Esophagus muscularis mucosa (tissue), 3 donors: Measurements from ENCODE around the gene PTPRJ.

Experiments
- CTCF ChIP-seq, 3 experiments: fragments of 200-600 bp in 2 of 3; fragments of 450-650 bp in 1 of 3; sonication (generic) in 2 of 3; IDR thresholded peaks; one replicate each; pipeline ENCODE4 v1.5.1; 2017 to 2019; ENCODE audit warnings: antibody characterized with exemption in 3 of 3, mild to moderate bottlenecking in 2 of 3, moderate library complexity in 1 of 3
- POLR2A ChIP-seq: fragments of 450-650 bp; IDR thresholded peaks from one replicate; pipeline ENCODE4 v1.6.1; 2017; ENCODE audit warnings: antibody characterized with exemption, moderate library complexity, mild to moderate bottlenecking, low read depth
- POLR2AphosphoS5 ChIP-seq, 2 donors: sonication (generic); formaldehyde crosslinking; IDR thresholded peaks; one replicate each; pipeline ENCODE4 v1.6.1; 2017; ENCODE audit warnings: antibody characterized with exemption in 2 of 2

- no peak for TF ChIP-seq CTCF (IDR thresholded peaks at IDR 0.05)
- TF ChIP-seq POLR2AphosphoS5 (IDR thresholded peaks at IDR 0.05), result no peak
- TF ChIP-seq POLR2A, result no peak
These were observed 103.1 kb downstream of the PTPRJ start for GRCh38 chr11:48083421-48083820.
